Activated CD4-positive, alpha-beta T cell treated with anti-CD3 and anti-CD28 coated beads, Interleukin-2, amount 50 U/mL, for 4 hours (primary cell): ENCODE results near the gene CD86.
A peak's percentile ranks its signal among the peaks of the same experiment; 100 is the strongest.
"Not testable (repeated sequence)": the region's sequence is repeated elsewhere in the genome, so short reads cannot be mapped to it uniquely, and the experiment has no call there.

Experiments
- DNase-seq, 2 experiments: peaks; one replicate each; pipeline ENCODE4 v3.0.0-alpha.2; 2020

CD86 gene

GRCh38 chr3:122094693-122095092, 39.5 kb downstream of the CD86 start:
- DNase-seq: no peak

- no peak for DNase-seq
Observed at GRCh38 chr3:122097141-122097540, 42.0 kb downstream of the CD86 start.

- no peak for DNase-seq
Observed at GRCh38 chr3:122098611-122099010, 43.4 kb downstream of the CD86 start.

- no peak for DNase-seq
Observed at GRCh38 chr3:122099255-122099654, 44.1 kb downstream of the CD86 start.

GRCh38 chr3:122100083-122100482, 44.9 kb downstream of the CD86 start:
- no peak for DNase-seq

GRCh38 chr3:122100591-122101463, 45.7 kb downstream of the CD86 start:
- DNase-seq: peak in 1 of 2 experiments; percentile 18

GRCh38 chr3:122101646-122102045, 46.5 kb downstream of the CD86 start:
- DNase-seq: no peak

- peak in 1 of 2 experiments; percentile 13 for DNase-seq
Observed at GRCh38 chr3:122102191-122102935, 47.2 kb downstream of the CD86 start.

GRCh38 chr3:122103821-122104514, 48.8 kb downstream of the CD86 start:
- DNase-seq: no peak

- DNase-seq: no peak
Observed at GRCh38 chr3:122104515-122105194, 49.5 kb downstream of the CD86 start.

- no peak for DNase-seq
Observed at GRCh38 chr3:122105626-122106025, 50.5 kb downstream of the CD86 start.

- no peak for DNase-seq
Observed at GRCh38 chr3:122107171-122107570, 52.0 kb downstream of the CD86 start.

- no peak for DNase-seq
Observed at GRCh38 chr3:122111974-122112373, 56.8 kb downstream of the CD86 start.

GRCh38 chr3:122112754-122113153, 57.6 kb downstream of the CD86 start:
- no peak for DNase-seq

- no peak for DNase-seq
Observed at GRCh38 chr3:122123850-122124249, 68.7 kb downstream of the CD86 start.

- no peak for DNase-seq
Observed at GRCh38 chr3:122132949-122133540, 77.9 kb downstream of the CD86 start.

GRCh38 chr3:122146466-122146865, 91.3 kb downstream of the CD86 start:
- DNase-seq: peak in 1 of 2 experiments; percentile 7

GRCh38 chr3:122148941-122149627, 93.9 kb downstream of the CD86 start:
- DNase-seq: no peak

- no peak for DNase-seq
Observed at GRCh38 chr3:122151480-122151879, 96.3 kb downstream of the CD86 start.

- not testable (repeated sequence) for DNase-seq
Observed at GRCh38 chr3:122164983-122165382, 109.8 kb downstream of the CD86 start.

GRCh38 chr3:122167630-122168029, 112.5 kb downstream of the CD86 start:
- no peak for DNase-seq

GRCh38 chr3:122168044-122168443, 112.9 kb downstream of the CD86 start:
- no peak for DNase-seq
